HUDEP-2 (cell line): ENCODE results near the gene FLNA.
"Not testable (repeated sequence)": the region's sequence is repeated elsewhere in the genome, so short reads cannot be mapped to it uniquely, and the experiment has no call there.

Source experiments
- DNase-seq, 76 experiments: peaks; one replicate each; lab custom pipeline; 2025; ENCODE audit not compliant: unreplicated experiment in 76 of 76; lab: John Stamatoyannopoulos, UW

The FLNA gene

GRCh38 chrX:154309041-154309775, 65.2 kb downstream of the FLNA start:
- no peak for DNase-seq

GRCh38 chrX:154308108-154308946, 66.1 kb downstream of the FLNA start:
- peak in 49 of 76 experiments; percentile 1 to 60 (median 21) for DNase-seq

GRCh38 chrX:154307202-154307601, 67.2 kb downstream of the FLNA start:
- no peak for DNase-seq

GRCh38 chrX:154305541-154306205, 68.8 kb downstream of the FLNA start:
- no peak for DNase-seq

- DNase-seq: no peak
Measured at GRCh38 chrX:154304846-154305245, 69.6 kb downstream of the FLNA start.

GRCh38 chrX:154303476-154303875, 71.0 kb downstream of the FLNA start:
- no peak for DNase-seq

GRCh38 chrX:154302998-154303397, 71.4 kb downstream of the FLNA start:
- DNase-seq: not testable (repeated sequence)

- no peak for DNase-seq
Measured at GRCh38 chrX:154300816-154301215, 73.6 kb downstream of the FLNA start.
